H1 (cell line): ENCODE measurements around the gene MYH7B. TPM values are rescaled to one million over a fixed set of nuclear protein-coding genes. Genes with fewer than 3 reads are reported as not detected.

ENCODE experiments used
- NANOG ChIP-seq: IDR thresholded peaks from 2 replicates; pipeline ENCODE4 v1.6.1; 2011; ENCODE audit warnings: low read length, low read depth, mild to moderate bottlenecking, inconsistent platforms; ENCODE audit not compliant: insufficient read depth, poor library complexity, severe bottlenecking
- SP2 ChIP-seq: IDR thresholded peaks from 2 replicates; pipeline ENCODE4 v1.6.1; 2012; ENCODE audit warnings: mild to moderate bottlenecking, low read length, inconsistent platforms
- polyA plus RNA-seq, 7 experiments: library from polyadenylated mRNA; depleted of rRNA in 3 of 7; stranded (reverse) in 5 of 7; unstranded in 2 of 7; fragments of >200 nt in 5 of 7; fragments of 200-250 nt in 2 of 7; gene quantifications; 1 replicate in 5 of 7; 2 replicates in 1 of 7; 4 replicates in 1 of 7; pipeline versions ENCODE4 v1.2.1 to v1.2.3, GENCODE V29; 2011 to 2013; ENCODE audit warnings: missing spikeins in 2 of 7, mixed read lengths in 2 of 7
- total RNA-seq: library from RNA; stranded (reverse); fragmentation: NEBNext Ultra II Directional; extraction: Animal tissue kit (Norgen Biotek cat#: 25700); gene quantifications from 2 replicates; pipeline ENCODE4 v1.2.1, GENCODE V29; 2021

MYH7B gene
- total and polyA plus RNA-seq, 2 of the 8 experiments (the other 6 are each of a cell fraction or from before 2014, with no cell fraction given): 0.15 to 0.30 TPM

DNA sequence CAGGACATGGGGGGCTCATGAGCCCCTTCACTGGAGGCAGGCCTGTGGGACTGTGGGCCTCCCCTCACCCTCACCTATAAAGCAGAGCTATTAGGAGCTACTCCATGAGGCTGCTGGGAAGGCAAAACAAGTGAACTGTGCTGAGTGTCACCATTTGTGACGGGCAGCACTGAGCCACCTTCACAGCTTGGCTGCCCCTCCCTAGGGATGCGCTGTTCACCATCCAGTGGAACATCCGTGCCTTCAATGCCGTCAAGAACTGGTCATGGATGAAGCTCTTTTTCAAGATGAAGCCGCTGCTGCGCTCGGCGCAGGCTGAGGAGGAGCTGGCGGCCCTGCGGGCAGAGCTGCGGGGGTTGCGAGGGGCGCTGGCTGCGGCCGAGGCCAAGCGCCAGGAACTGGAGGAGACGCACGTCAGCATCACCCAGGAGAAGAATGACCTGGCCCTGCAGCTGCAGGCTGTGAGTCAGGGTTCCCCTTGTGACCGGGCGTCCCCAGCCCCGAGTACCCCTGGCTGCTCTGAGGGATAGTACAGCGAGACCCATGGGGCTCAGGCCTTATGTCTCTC lies 38.4 kb downstream of the MYH7B start (continued):
- TF ChIP-seq SP2 (no peak), NANOG (no peak)
